Endothelial cell of hepatic sinusoid (primary cell): ENCODE measurements around the gene SERPINA4.

ENCODE experiments used
- in situ Hi-C: cut with HindIII; loops from 2 replicates; pipeline ENCODE4 v1.10.0; 2017; ENCODE audit warnings: low sequenced_read_pairs

Gene SERPINA4

GRCh38 chr14:94612580-94613554, 51.6 kb downstream of the SERPINA4 start:
- in situ Hi-C loops, result no loop called here

GRCh38 chr14:94613720-94614644, 52.7 kb downstream of the SERPINA4 start:
- in situ Hi-C loops, result no loop called here

- in situ Hi-C loops, result no loop called here
Measured at GRCh38 chr14:94614802-94615201, 53.6 kb downstream of the SERPINA4 start.

- in situ Hi-C loops, result no loop called here
Measured at GRCh38 chr14:94615254-94615653, 54.0 kb downstream of the SERPINA4 start.

GRCh38 chr14:94615823-94616570, 54.8 kb downstream of the SERPINA4 start:
- in situ Hi-C loops, result no loop called here

- in situ Hi-C loops, result no loop called here
Measured at GRCh38 chr14:94617366-94617941, 56.2 kb downstream of the SERPINA4 start.

GRCh38 chr14:94617988-94618822, 57.0 kb downstream of the SERPINA4 start:
- in situ Hi-C loops, result no loop called here

- in situ Hi-C loops, result no loop called here
Measured at GRCh38 chr14:94619297-94619696, 58.1 kb downstream of the SERPINA4 start.
